ENCODE data around the gene CD83. TPM values are rescaled to one million over a fixed set of nuclear protein-coding genes. Genes with fewer than 3 reads are reported as not detected.

CD83 gene
- total RNA-seq, 1 experiment from 2014 or later: 5.5 TPM

- TF ChIP-seq ZNF512 (CRISPR knock-in tag; IDR thresholded peaks at IDR 0.05; ENCODE audit: borderline replicate concordance) (no peak), MYBL2 (CRISPR knock-in tag; IDR thresholded peaks at IDR 0.05) (no peak), PREB (CRISPR knock-in tag; IDR thresholded peaks at IDR 0.05; ENCODE audit: borderline replicate concordance) (no peak), NFATC4 (CRISPR knock-in tag; IDR thresholded peaks at IDR 0.05) (no peak), ESRRA (CRISPR knock-in tag; IDR thresholded peaks at IDR 0.05; ENCODE audit: borderline replicate concordance) (no peak)
These were observed 14.8 kb downstream of the CD83 start (continued) for GRCh38 chr6:14132244-14132920.

GRCh38 chr6:14132921-14133275 lies 15.3 kb downstream of the CD83 start:
- Mint-ChIP-seq H3K36me3 (peaks cover 11% of the 10 kb centered on the region), H3K9me3 (no peaks in the 10 kb centered on the region), H3K4me1 (peaks cover 24% of the 10 kb centered on the region), H3K4me3 (no peak overlapping the region), H3K27ac (no peak overlapping the region), H3K27me3 (ENCODE audit: low read depth) (no peaks in the 10 kb centered on the region; the same call in 1 of the 2 replicates)
- ChIA-PET CTCF (no interaction called here), POLR2A (no interaction called here)
- DNase-seq (ENCODE audit: low spot score): no peak
- no peak for ATAC-seq
- TF ChIP-seq ZMAT4 (CRISPR knock-in tag; IDR thresholded peaks at IDR 0.05) (no peak), AFF4 (CRISPR knock-in tag; IDR thresholded peaks at IDR 0.05; ENCODE audit: borderline replicate concordance) (no peak), E2F1 (CRISPR knock-in tag; IDR thresholded peaks at IDR 0.05) (no peak), PRDM15 (CRISPR knock-in tag; IDR thresholded peaks at IDR 0.05) (no peak), CBFB (CRISPR knock-in tag; IDR thresholded peaks at IDR 0.05; ENCODE audit: low read depth) (no peak), JAZF1 (CRISPR knock-in tag; IDR thresholded peaks at IDR 0.05) (no peak)

Data from WTC11 (cell line).